H9 (cell line): ENCODE measurements around the gene ZNF318. TPM values are rescaled to one million over a fixed set of nuclear protein-coding genes. Genes with fewer than 3 reads are reported as not detected.

Source experiments
- DNase-seq: peaks from one replicate; pipeline ENCODE4 v3.0.0-alpha.2; 2017
- H2AFZ ChIP-seq: one replicate; pipeline ENCODE4 v1.6.1; 2013; ENCODE audit warnings: mild to moderate bottlenecking, low read length, control low read depth, moderate library complexity
- H2AK5ac ChIP-seq: 2 replicates; pipeline ENCODE4 v1.6.1; 2013; ENCODE audit warnings: low read length, control low read depth, mixed read lengths; ENCODE audit not compliant: insufficient read length
- H2BK120ac ChIP-seq: one replicate; pipeline ENCODE4 v1.6.1; 2013; ENCODE audit warnings: low read depth, mild to moderate bottlenecking, low read length, control low read depth, inconsistent platforms; ENCODE audit not compliant: poor library complexity, severe bottlenecking
- H2BK12ac ChIP-seq: 2 replicates; pipeline ENCODE4 v1.6.1; 2013; ENCODE audit warnings: low read length, control low read depth, mixed read lengths, low read depth; ENCODE audit not compliant: insufficient read length
- H2BK15ac ChIP-seq: 2 replicates; pipeline ENCODE4 v1.6.1; 2013; ENCODE audit warnings: low read depth, low read length, control low read depth
- H2BK20ac ChIP-seq: one replicate; pipeline ENCODE4 v1.6.1; 2013; ENCODE audit warnings: low read depth, mild to moderate bottlenecking, low read length, control low read depth, inconsistent platforms; ENCODE audit not compliant: poor library complexity, severe bottlenecking
- H2BK5ac ChIP-seq: 2 replicates; pipeline ENCODE4 v1.6.1; 2013; ENCODE audit warnings: low read length, control low read depth, mixed read lengths; ENCODE audit not compliant: insufficient read length
- H3K14ac ChIP-seq: 2 replicates; pipeline ENCODE4 v1.6.1; 2013; ENCODE audit warnings: low read length, control low read depth; ENCODE audit not compliant: insufficient read depth
- H3K18ac ChIP-seq: 2 replicates; pipeline ENCODE4 v1.6.1; 2013; ENCODE audit warnings: low read depth, mild to moderate bottlenecking, mixed read lengths, low read length, control low read depth; ENCODE audit not compliant: insufficient read length
- H3K23ac ChIP-seq: 2 replicates; pipeline ENCODE4 v1.6.1; 2013; ENCODE audit warnings: low read length, control low read depth, mixed read lengths, low read depth; ENCODE audit not compliant: insufficient read length
- H3K23me2 ChIP-seq: 2 replicates; pipeline ENCODE4 v1.6.1; 2013; ENCODE audit warnings: low read depth, mild to moderate bottlenecking, mixed read lengths, low read length, control low read depth; ENCODE audit not compliant: insufficient read length, poor library complexity, severe bottlenecking
- H3K27ac ChIP-seq: 2 replicates; pipeline ENCODE4 v1.5.1; 2013; ENCODE audit warnings: low read length, control low read depth, mixed read lengths, low read depth; ENCODE audit not compliant: insufficient read length
- H3K27me3 ChIP-seq: 2 replicates; pipeline ENCODE4 v1.6.1; 2013; ENCODE audit warnings: low read length, control low read depth, inconsistent platforms; ENCODE audit not compliant: insufficient read depth
- H3K4ac ChIP-seq: 2 replicates; pipeline ENCODE4 v1.6.1; 2013; ENCODE audit warnings: low read depth, mild to moderate bottlenecking, control low read depth, inconsistent platforms, low read length, moderate library complexity
- H3K4me1 ChIP-seq: 2 replicates; pipeline ENCODE4 v1.6.1; 2013; ENCODE audit warnings: low read length, control low read depth, inconsistent platforms; ENCODE audit not compliant: insufficient read depth
- H3K4me2 ChIP-seq: 2 replicates; pipeline ENCODE4 v1.6.1; 2013; ENCODE audit warnings: low read length, control low read depth, mixed read lengths; ENCODE audit not compliant: insufficient read length, insufficient read depth
- H3K56ac ChIP-seq: 2 replicates; pipeline ENCODE4 v1.6.1; 2013; ENCODE audit warnings: low read depth, mild to moderate bottlenecking, mixed read lengths, low read length, control low read depth; ENCODE audit not compliant: insufficient read length
- H3K79me1 ChIP-seq: 2 replicates; pipeline ENCODE4 v1.6.1; 2013; ENCODE audit warnings: low read depth, mild to moderate bottlenecking, moderate library complexity, low read length, control low read depth, inconsistent platforms; ENCODE audit not compliant: insufficient read depth, poor library complexity, severe bottlenecking
- H3K79me2 ChIP-seq: 2 replicates; pipeline ENCODE4 v1.6.1; 2013; ENCODE audit warnings: low read length, control low read depth, inconsistent platforms; ENCODE audit not compliant: insufficient read depth
- H3K9ac ChIP-seq: 2 replicates; pipeline ENCODE4 v1.6.1; 2013; ENCODE audit warnings: low read length, control low read depth, mixed read lengths; ENCODE audit not compliant: insufficient read length; ENCODE audit errors: extremely low read depth
- H3K9me3 ChIP-seq: one replicate; pipeline ENCODE4 v1.6.1; 2013; ENCODE audit warnings: low read depth, low read length, inconsistent platforms; ENCODE audit not compliant: control insufficient read depth
- H3T11ph ChIP-seq: one replicate; pipeline ENCODE4 v1.6.1; 2013; ENCODE audit warnings: mild to moderate bottlenecking, low read length, control low read depth, inconsistent platforms
- H4K20me1 ChIP-seq: one replicate; pipeline ENCODE4 v1.6.1; 2013; ENCODE audit not compliant: control insufficient read depth, insufficient read length, insufficient read depth
- H4K5ac ChIP-seq: 2 replicates; pipeline ENCODE4 v1.6.1; 2013; ENCODE audit warnings: low read depth, mild to moderate bottlenecking, mixed read lengths, low read length, control low read depth; ENCODE audit not compliant: insufficient read length
- H4K8ac ChIP-seq: replicated peaks from 2 replicates; pipeline ENCODE4 v1.6.1; 2013; ENCODE audit warnings: low read length, control low read depth, mixed read lengths, low read depth; ENCODE audit not compliant: insufficient read length
- H4K91ac ChIP-seq: 2 replicates; pipeline ENCODE4 v1.6.1; 2013; ENCODE audit warnings: low read depth, mild to moderate bottlenecking, moderate library complexity, mixed read lengths, low read length, control low read depth; ENCODE audit not compliant: insufficient read length
- H3K27ac Mint-ChIP-seq, 3 experiments: 2 replicates in 2 of 3; 3 replicates in 1 of 3; pipeline ENCODE4 v1.8.0; 2020 to 2021; ENCODE audit warnings: mixed read lengths in 3 of 3, mild to moderate bottlenecking in 1 of 3, moderate library complexity in 1 of 3
- H3K27me3 Mint-ChIP-seq: 2 replicates; pipeline ENCODE4 v1.8.0; 2021; ENCODE audit warnings: low read depth, mild to moderate bottlenecking, moderate library complexity, mixed read lengths
- H3K36me3 Mint-ChIP-seq, 3 experiments: 2 replicates in 2 of 3; 3 replicates in 1 of 3; pipeline ENCODE4 v1.8.0; 2020 to 2021; ENCODE audit warnings: low read depth in 3 of 3, mixed read lengths in 3 of 3; ENCODE audit not compliant: insufficient read depth in 1 of 3
- H3K4me1 Mint-ChIP-seq, 2 experiments: 2 replicates each; pipeline ENCODE4 v1.8.0; 2020; ENCODE audit warnings: mixed read lengths in 2 of 2
- H3K4me3 Mint-ChIP-seq, 2 experiments: 2 replicates in 1 of 2; 3 replicates in 1 of 2; pipeline ENCODE4 v1.8.0; 2020 to 2021; ENCODE audit warnings: mild to moderate bottlenecking in 2 of 2, mixed read lengths in 2 of 2, moderate library complexity in 1 of 2
- H3K9me3 Mint-ChIP-seq, 2 experiments: 2 replicates in 1 of 2; 3 replicates in 1 of 2; pipeline ENCODE4 v1.8.0; 2020; ENCODE audit warnings: mild to moderate bottlenecking in 2 of 2, mixed read lengths in 2 of 2, moderate library complexity in 1 of 2
- WGBS: extraction: QIAGEN DNeasy Blood & Tissue Kit; methylation state at CpG from one replicate; pipeline ENCODE4 v1.1.7; 2013; ENCODE audit warnings: missing lambda C conversion rate, low lambda C conversion rate, mixed read lengths; ENCODE audit not compliant: insufficient read length; ENCODE audit errors: extremely low coverage; 5-methylcytosine and 5-hydroxymethylcytosine counted together
- total RNA-seq: library from RNA; stranded (reverse); gene quantifications from 2 replicates; pipeline ENCODE4 v1.2.1, GENCODE V29; 2021
- TF ChIP-seq, protein P1 (sequence below): fragments of 200-600 bp; sonication (generic); conservative IDR thresholded peaks from 3 replicates; pipeline ENCODE4 v1.8.0; 2021; ENCODE audit warnings: antibody characterized with exemption, mild to moderate bottlenecking

The ZNF318 gene
- total RNA-seq, 1 experiment from 2014 or later, result 16.3 TPM

DNA sequence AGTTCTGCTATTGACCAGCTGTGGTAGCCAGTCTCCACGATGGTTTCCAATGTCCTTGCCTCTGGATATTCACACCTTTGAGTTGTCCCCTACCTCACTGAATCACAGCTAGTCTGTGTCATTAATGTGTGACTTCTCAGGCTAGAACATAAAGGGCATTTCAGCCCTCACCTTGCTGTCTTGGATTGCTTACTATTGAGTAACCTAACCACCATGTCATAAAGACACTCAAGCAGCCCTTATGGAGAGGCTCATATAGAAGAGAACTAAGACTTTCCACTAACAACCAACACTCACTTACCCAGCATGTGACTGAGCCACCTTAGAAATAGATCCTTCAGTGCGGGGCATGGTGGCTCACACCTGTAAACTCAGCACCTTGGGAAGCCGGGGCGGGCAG, 38.8 kb upstream of the ZNF318 start:
- peaks cover 13% of the 10 kb centered on the region for H3K27me3 Mint-ChIP-seq
- no peaks in the 10 kb centered on the region for H3K4me1 ChIP-seq

More for the DNA sequence above, 38.8 kb upstream of the ZNF318 start:
- no peak overlapping the region for H3K27ac ChIP-seq
- H4K5ac ChIP-seq, result no peak overlapping the region
- no peak overlapping the region for H4K91ac ChIP-seq
- no peak overlapping the region for H3T11ph ChIP-seq
- no peak overlapping the region for H3K27ac Mint-ChIP-seq
- no peak overlapping the region for H3K4ac ChIP-seq
- H3K14ac ChIP-seq, result no peak overlapping the region
- no peak overlapping the region for H3K4me2 ChIP-seq
- H2AFZ ChIP-seq, result no peak overlapping the region
- H3K9ac ChIP-seq, result no peak overlapping the region
- no peaks in the 10 kb centered on the region for H3K27me3 ChIP-seq
- no peak overlapping the region for H2BK5ac ChIP-seq
- H3K79me1 ChIP-seq, result no peaks in the 10 kb centered on the region
- H4K20me1 ChIP-seq, result no peaks in the 10 kb centered on the region
- H2BK20ac ChIP-seq, result no peak overlapping the region
- H2BK15ac ChIP-seq, result no peak overlapping the region; the same call in 1 of the 2 replicates
- H3K23ac ChIP-seq, result no peak overlapping the region
- no peaks in the 10 kb centered on the region for H3K23me2 ChIP-seq
- no peak overlapping the region for H2BK120ac ChIP-seq
- no peak overlapping the region for H4K8ac ChIP-seq
- no peak overlapping the region for H2BK12ac ChIP-seq
- H3K4me3 Mint-ChIP-seq, result no peak overlapping the region
- H3K36me3 Mint-ChIP-seq, result no peaks in the 10 kb centered on the region
- H3K4me1 Mint-ChIP-seq, result no peaks in the 10 kb centered on the region
- no peaks in the 10 kb centered on the region for H3K79me2 ChIP-seq
- TF ChIP-seq, protein P1, sequence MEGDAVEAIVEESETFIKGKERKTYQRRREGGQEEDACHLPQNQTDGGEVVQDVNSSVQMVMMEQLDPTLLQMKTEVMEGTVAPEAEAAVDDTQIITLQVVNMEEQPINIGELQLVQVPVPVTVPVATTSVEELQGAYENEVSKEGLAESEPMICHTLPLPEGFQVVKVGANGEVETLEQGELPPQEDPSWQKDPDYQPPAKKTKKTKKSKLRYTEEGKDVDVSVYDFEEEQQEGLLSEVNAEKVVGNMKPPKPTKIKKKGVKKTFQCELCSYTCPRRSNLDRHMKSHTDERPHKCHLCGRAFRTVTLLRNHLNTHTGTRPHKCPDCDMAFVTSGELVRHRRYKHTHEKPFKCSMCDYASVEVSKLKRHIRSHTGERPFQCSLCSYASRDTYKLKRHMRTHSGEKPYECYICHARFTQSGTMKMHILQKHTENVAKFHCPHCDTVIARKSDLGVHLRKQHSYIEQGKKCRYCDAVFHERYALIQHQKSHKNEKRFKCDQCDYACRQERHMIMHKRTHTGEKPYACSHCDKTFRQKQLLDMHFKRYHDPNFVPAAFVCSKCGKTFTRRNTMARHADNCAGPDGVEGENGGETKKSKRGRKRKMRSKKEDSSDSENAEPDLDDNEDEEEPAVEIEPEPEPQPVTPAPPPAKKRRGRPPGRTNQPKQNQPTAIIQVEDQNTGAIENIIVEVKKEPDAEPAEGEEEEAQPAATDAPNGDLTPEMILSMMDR, result no peak
- no CpG with 5 or more reads among the region's 4 CpGs for WGBS
- DNase-seq, result no peak
- H2AK5ac ChIP-seq, result no peak overlapping the region
- H3K9me3 ChIP-seq, result no peaks in the 10 kb centered on the region
- H3K18ac ChIP-seq, result no peak overlapping the region
- peaks cover 0 to 2% of the 10 kb centered on the region in 2 experiments; a peak in 1 of 5 replicates for H3K9me3 Mint-ChIP-seq
- H3K56ac ChIP-seq, result no peak overlapping the region
